Measurements from ENCODE around the gene HTR6.

Gene HTR6

DNA sequence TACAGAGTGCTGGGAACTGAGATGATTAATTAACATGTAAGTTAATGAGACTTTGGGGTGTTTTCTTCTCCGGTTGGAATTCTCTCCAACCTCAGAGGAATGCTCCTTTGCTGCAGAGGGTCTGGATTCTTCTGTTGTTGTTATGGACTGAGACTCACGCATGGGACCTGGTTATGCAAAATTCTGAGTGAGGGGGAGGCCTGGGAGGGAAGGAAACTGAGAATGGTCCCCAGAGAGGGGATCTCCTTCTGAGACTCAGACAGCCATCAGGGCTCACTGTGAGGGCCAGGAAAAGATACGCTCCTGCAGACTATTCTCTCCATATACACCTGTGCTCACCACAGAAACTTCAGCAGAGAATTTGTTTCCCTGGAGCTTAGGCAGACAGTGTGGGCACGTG lies 56.3 kb downstream of the HTR6 start:
- DNase-seq (ENCODE audit: low spot score): no peak

DNA sequence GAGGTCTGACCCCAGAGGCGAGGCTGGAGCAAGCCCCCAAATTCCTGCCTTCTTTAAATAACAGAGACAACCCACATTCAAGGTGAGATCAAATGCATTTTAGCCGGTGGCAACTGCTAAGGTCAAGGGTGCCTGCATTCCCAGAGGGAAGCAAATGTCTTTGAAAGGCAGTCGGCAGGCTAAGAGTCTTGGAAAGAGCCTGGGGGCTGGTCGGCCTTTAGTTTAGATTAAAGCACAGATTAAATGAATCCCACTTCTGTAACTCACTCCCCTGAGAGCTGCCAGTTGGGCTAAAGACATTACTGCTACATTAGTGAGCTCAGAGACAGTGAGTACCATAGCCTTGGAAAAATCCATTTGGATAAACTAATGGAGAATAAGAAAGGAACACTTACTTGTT lies 59.2 kb downstream of the HTR6 start:
- DNase-seq (ENCODE audit: low spot score): no peak

DNA sequence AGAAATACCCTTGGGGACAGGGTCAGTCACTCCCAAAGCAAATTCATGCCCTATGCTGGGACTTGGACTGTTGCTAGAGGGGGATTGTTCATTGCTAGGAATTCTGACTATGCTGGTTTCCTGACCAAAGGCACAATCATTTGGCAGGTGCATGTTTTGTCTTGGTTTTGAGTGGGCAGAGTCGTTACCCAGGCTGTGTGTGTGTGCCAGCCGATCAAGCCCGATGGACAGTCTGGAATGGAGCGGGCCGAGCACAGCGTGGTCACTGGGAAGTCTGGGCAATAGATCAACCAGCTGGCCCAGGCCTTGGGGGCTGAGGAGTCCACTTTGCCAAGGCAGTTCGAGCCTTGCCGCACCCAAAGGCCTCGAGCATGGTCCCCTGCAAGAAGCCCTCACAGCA lies 60.9 kb downstream of the HTR6 start:
- DNase-seq (ENCODE audit: low spot score): no peak

DNA sequence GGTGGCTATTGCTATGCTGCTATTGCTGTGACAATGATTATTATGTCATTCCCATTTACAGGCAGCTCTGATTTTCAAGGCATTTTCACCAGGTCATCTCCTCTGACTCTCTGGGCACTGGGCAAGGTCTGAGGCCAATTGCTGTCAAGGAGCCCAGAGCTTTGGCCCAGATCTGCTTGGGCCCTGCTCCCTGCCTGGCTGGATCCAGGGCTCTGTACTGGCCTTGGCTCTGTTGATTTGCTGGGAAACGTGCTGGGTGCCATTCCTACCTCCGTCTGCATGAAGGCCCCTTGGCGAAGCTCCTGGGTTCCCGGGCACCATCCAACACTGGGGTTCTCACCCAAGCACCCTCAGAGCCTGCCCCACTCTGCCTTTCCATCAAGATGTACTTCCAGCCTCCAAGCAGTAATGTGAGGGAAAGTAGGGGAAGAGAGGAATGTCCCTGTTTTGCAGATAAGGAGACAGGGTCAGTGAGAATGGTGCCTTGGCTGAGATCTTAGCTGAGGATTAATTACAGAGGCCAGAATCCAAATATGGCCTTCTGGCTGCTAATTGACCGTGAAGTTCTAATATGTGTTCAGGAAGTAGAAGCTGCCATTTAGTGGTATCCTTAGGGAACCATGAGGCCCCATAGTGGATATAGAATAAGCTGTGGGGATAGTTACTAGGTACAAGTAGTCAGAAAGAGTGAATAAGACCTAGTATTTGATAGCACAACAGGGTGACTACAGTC lies 63.9 kb downstream of the HTR6 start:
- DNase-seq (ENCODE audit: low spot score): no peak

DNA sequence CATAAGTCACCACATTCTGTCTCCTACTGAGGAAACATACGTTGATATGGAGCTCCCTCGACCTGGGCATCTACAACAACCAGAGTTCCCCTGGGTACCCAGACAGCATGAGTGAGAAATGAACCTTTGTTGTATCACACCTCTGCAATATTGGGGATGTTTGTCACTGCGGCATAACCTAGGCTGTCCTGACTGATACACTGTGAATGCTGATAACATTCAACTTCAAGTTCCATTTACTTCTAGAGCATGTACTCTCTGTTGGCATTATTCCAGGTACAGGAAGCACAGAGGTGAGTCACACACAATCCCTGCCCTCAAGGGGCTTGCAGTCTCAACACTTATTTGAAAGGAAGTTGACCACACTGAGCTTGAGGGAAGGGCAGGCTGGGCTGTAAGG lies 65.6 kb downstream of the HTR6 start:
- no peak for DNase-seq (ENCODE audit: low spot score)

Measured in germinal center (tissue), 1 donor.